Endodermal cell (in vitro differentiated cells): Measurements from ENCODE around the gene MNAT1. TPM values are rescaled to one million over a fixed set of nuclear protein-coding genes. Genes with fewer than 3 reads are reported as not detected.

Experiments
- DNase-seq: peaks from one replicate; pipeline ENCODE4 v3.0.0-alpha.2; 2017
- H3K27ac ChIP-seq: 2 replicates; pipeline ENCODE4 v1.5.1; 2013; ENCODE audit warnings: mild to moderate bottlenecking, low read depth, low read length, moderate library complexity
- H3K27me3 ChIP-seq: 2 replicates; pipeline ENCODE4 v1.6.1; 2013; ENCODE audit warnings: mild to moderate bottlenecking, low read length, moderate library complexity; ENCODE audit not compliant: insufficient read depth, control insufficient read depth, poor library complexity, severe bottlenecking
- H3K36me3 ChIP-seq: 2 replicates; pipeline ENCODE4 v1.7.0; 2013; ENCODE audit warnings: mild to moderate bottlenecking, low read length, moderate library complexity; ENCODE audit not compliant: control insufficient read depth, insufficient read depth
- H3K4me1 ChIP-seq: one replicate; pipeline ENCODE4 v1.7.0; 2013; ENCODE audit warnings: low read length; ENCODE audit not compliant: control insufficient read depth, insufficient read depth
- H3K4me3 ChIP-seq: 2 replicates; pipeline ENCODE4 v1.5.1; 2013; ENCODE audit warnings: mild to moderate bottlenecking, low read length, moderate library complexity
- H3K9ac ChIP-seq: 2 replicates; pipeline ENCODE4 v1.6.1; 2013; ENCODE audit warnings: mild to moderate bottlenecking, low read length, moderate library complexity; ENCODE audit not compliant: poor library complexity, severe bottlenecking; ENCODE audit errors: extremely low read depth
- H3K9me3 ChIP-seq: 2 replicates; pipeline ENCODE4 v1.6.1; 2013; ENCODE audit warnings: mild to moderate bottlenecking, low read length, moderate library complexity; ENCODE audit not compliant: control insufficient read depth
- H3K27ac Mint-ChIP-seq: 2 replicates; pipeline ENCODE4 v1.8.0; 2020; ENCODE audit warnings: mixed read lengths
- H3K27me3 Mint-ChIP-seq: 2 replicates; pipeline ENCODE4 v1.8.0; 2021; ENCODE audit warnings: mild to moderate bottlenecking, mixed read lengths; ENCODE audit not compliant: insufficient read depth
- H3K36me3 Mint-ChIP-seq: 2 replicates; pipeline ENCODE4 v1.8.0; 2020; ENCODE audit warnings: low read depth, mixed read lengths
- H3K4me1 Mint-ChIP-seq: 2 replicates; pipeline ENCODE4 v1.8.0; 2020; ENCODE audit warnings: mixed read lengths
- H3K4me3 Mint-ChIP-seq: 2 replicates; pipeline ENCODE4 v1.8.0; 2020; ENCODE audit warnings: mild to moderate bottlenecking, moderate library complexity, mixed read lengths
- H3K9me3 Mint-ChIP-seq: 2 replicates; pipeline ENCODE4 v1.8.0; 2020; ENCODE audit warnings: mild to moderate bottlenecking, mixed read lengths
- WGBS, 2 experiments: methylation state at CpG; one replicate each; pipeline versions ENCODE4 v1.1.5 to v1.1.7; 2013; ENCODE audit warnings: missing lambda C conversion rate in 2 of 2, mixed read lengths in 1 of 2; ENCODE audit not compliant: insufficient coverage in 1 of 2, insufficient read length in 1 of 2; 5-methylcytosine and 5-hydroxymethylcytosine counted together
- total RNA-seq, 2 donors: library from RNA; stranded (reverse); fragmentation: NEBNext Ultra II Directional in 1 of 2; extraction: Animal tissue kit (Norgen Biotek cat#: 25700) in 1 of 2; gene quantifications; 2 replicates in 1 of 2; 3 replicates in 1 of 2; pipeline ENCODE4 v1.2.1, GENCODE V29; 2021
- TF ChIP-seq, protein P1 (sequence below): fragments of 200-600 bp; sonication (generic); conservative IDR thresholded peaks from 2 replicates; pipeline ENCODE4 v1.5.0; 2021; ENCODE audit warnings: antibody characterized with exemption, mild to moderate bottlenecking

The MNAT1 gene
- total RNA-seq, 2 donors from 2014 or later: 36.8 to 42.6 TPM

DNA sequence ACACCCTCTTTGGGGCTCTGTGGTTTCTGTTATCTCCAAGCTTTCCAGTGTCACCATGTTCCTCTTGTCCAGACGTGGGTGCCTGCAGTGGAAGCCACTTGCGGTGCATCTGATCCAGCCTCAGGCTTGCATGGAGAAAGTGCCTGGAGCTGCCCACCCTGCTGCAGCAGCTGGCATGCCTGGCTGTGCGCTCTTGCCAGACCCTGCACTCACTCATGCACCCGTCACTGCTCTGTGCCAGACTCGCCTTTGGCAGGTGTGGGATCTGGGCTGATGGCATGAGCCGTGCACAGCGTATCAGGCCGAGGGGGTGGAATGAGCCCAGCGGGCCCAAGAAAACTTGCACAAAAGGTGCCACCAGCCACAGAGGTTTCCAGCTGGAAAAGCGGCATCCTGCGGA is 105.1 kb downstream of the MNAT1 start:
- H3K9me3 ChIP-seq: no peaks in the 10 kb centered on the region
- H3K27ac ChIP-seq: no peak overlapping the region
- Mint-ChIP-seq H3K27ac (no peak overlapping the region), H3K4me1 (no peaks in the 10 kb centered on the region), H3K27me3 (no peaks in the 10 kb centered on the region), H3K4me3 (no peak overlapping the region), H3K9me3 (no peaks in the 10 kb centered on the region), H3K36me3 (peaks cover 19% of the 10 kb centered on the region)
- no peak overlapping the region for H3K9ac ChIP-seq
- DNase-seq: peak; percentile 30
- peaks cover 20% of the 10 kb centered on the region for H3K36me3 ChIP-seq
- no peaks in the 10 kb centered on the region for H3K4me1 ChIP-seq
- TF ChIP-seq, protein P1, sequence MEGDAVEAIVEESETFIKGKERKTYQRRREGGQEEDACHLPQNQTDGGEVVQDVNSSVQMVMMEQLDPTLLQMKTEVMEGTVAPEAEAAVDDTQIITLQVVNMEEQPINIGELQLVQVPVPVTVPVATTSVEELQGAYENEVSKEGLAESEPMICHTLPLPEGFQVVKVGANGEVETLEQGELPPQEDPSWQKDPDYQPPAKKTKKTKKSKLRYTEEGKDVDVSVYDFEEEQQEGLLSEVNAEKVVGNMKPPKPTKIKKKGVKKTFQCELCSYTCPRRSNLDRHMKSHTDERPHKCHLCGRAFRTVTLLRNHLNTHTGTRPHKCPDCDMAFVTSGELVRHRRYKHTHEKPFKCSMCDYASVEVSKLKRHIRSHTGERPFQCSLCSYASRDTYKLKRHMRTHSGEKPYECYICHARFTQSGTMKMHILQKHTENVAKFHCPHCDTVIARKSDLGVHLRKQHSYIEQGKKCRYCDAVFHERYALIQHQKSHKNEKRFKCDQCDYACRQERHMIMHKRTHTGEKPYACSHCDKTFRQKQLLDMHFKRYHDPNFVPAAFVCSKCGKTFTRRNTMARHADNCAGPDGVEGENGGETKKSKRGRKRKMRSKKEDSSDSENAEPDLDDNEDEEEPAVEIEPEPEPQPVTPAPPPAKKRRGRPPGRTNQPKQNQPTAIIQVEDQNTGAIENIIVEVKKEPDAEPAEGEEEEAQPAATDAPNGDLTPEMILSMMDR: no peak
- H3K4me3 ChIP-seq: no peak overlapping the region
- WGBS, 2 experiments: 93 to 95% methylated on average over 2 to 11 of the region's 11 CpGs
- H3K27me3 ChIP-seq: no peaks in the 10 kb centered on the region

DNA sequence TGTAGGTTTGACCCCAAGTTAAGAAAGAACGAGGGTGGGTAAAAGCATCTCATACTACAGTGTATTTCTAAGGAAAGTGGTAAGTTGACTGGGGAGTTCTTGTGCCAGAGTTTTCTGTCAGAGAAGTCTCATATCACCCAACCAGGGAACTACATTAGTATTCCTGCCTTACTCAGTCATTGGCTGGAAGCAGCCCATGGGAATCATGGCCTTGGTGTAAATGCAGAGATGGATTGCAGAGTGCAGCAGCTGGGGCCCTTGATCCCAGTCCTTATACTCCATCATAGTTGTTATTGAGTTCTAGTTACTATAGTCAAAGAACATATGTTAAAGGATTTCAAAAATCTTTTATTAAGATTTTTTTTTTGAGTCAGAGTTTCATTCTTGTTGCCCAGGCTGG is 105.8 kb downstream of the MNAT1 start:
- no peaks in the 10 kb centered on the region for H3K27me3 ChIP-seq
- H3K9me3 ChIP-seq: no peaks in the 10 kb centered on the region
- Mint-ChIP-seq H3K9me3 (no peaks in the 10 kb centered on the region), H3K4me1 (no peaks in the 10 kb centered on the region), H3K4me3 (no peak overlapping the region), H3K27ac (no peak overlapping the region), H3K36me3 (peaks cover 17% of the 10 kb centered on the region), H3K27me3 (no peaks in the 10 kb centered on the region)
- TF ChIP-seq, protein P1: no peak
- no peak overlapping the region for H3K4me3 ChIP-seq
- H3K36me3 ChIP-seq: peaks cover 20% of the 10 kb centered on the region
- no peak overlapping the region for H3K27ac ChIP-seq
- H3K4me1 ChIP-seq: no peaks in the 10 kb centered on the region
- no peak for DNase-seq
- 100% methylated on average over 1 of the region's 1 CpG for WGBS, 2 experiments
- H3K9ac ChIP-seq: no peak overlapping the region

DNA sequence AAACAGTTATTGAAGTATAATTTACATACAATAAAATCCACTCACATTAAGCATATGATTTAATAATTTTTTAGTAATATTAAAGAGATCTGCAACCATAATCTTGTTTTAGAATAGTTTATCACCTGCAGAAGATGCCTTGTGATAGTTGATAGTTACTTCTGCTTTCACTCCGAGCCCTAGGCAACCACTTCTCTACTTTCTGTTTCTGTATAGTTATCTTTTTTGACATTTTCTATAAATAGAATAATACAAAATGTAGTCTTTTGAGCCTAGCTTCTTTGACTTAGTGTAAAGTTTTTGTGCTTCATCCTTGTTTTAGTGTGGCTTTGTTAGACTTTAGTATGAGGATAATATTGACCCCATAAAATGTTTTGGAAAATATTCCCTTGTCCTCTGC is 111.0 kb downstream of the MNAT1 start:
- no peaks in the 10 kb centered on the region for H3K4me1 Mint-ChIP-seq
- H3K36me3 Mint-ChIP-seq: peaks cover 33% of the 10 kb centered on the region
- no peak overlapping the region for H3K4me3 ChIP-seq
- peaks cover 21% of the 10 kb centered on the region for H3K9me3 Mint-ChIP-seq
- peaks cover 28% of the 10 kb centered on the region for H3K9me3 ChIP-seq
- TF ChIP-seq, protein P1: no peak
- H3K27ac ChIP-seq: no peak overlapping the region
- H3K27ac Mint-ChIP-seq: no peak overlapping the region
- H3K4me1 ChIP-seq: no peaks in the 10 kb centered on the region
- no peaks in the 10 kb centered on the region for H3K27me3 ChIP-seq
- DNase-seq: no peak
- peaks cover 13% of the 10 kb centered on the region for H3K36me3 ChIP-seq
- no CpG with 5 or more reads among the region's 1 CpG for WGBS, 2 experiments
- H3K27me3 Mint-ChIP-seq: no peaks in the 10 kb centered on the region
- H3K4me3 Mint-ChIP-seq: no peak overlapping the region
- no peak overlapping the region for H3K9ac ChIP-seq
